8988T (cell line): ENCODE measurements around the gene MUCL1.
"Not testable (repeated sequence)": the region's sequence is repeated elsewhere in the genome, so short reads cannot be mapped to it uniquely, and the experiment has no call there.

Experiments
- DNase-seq: peaks from one replicate; pipeline ENCODE4 v3.0.0; 2011

Gene MUCL1

GRCh38 chr12:54853933-54854538, at the start of gene MUCL1:
MUCL1 (plus strand) TSS chr12:54854516; CDS start chr12:54854583, 67 bp downstream.
- no peak for DNase-seq

- no peak for DNase-seq
These were observed 32.6 kb upstream of the MUCL1 start for GRCh38 chr12:54821676-54822075.

GRCh38 chr12:54824402-54824801, 29.9 kb upstream of the MUCL1 start:
- no peak for DNase-seq

GRCh38 chr12:54829511-54829910, 24.8 kb upstream of the MUCL1 start:
- no peak for DNase-seq

GRCh38 chr12:54830199-54830598, 24.1 kb upstream of the MUCL1 start:
- DNase-seq: no peak

- DNase-seq: no peak
These were observed 22.7 kb upstream of the MUCL1 start for GRCh38 chr12:54831631-54832030.

GRCh38 chr12:54840244-54840865, 14.0 kb upstream of the MUCL1 start:
- no peak for DNase-seq

- no peak for DNase-seq
These were observed 3.1 kb downstream of the MUCL1 start for GRCh38 chr12:54857406-54857805.

- DNase-seq: no peak
These were observed 4.2 kb downstream of the MUCL1 start for GRCh38 chr12:54858562-54858961.

- no peak for DNase-seq
These were observed 5.2 kb downstream of the MUCL1 start for GRCh38 chr12:54859502-54859901.

- DNase-seq: no peak
These were observed 7.6 kb downstream of the MUCL1 start for GRCh38 chr12:54861927-54862326.

GRCh38 chr12:54863948-54864618, 9.8 kb downstream of the MUCL1 start:
- no peak for DNase-seq

GRCh38 chr12:54865683-54866324, 11.5 kb downstream of the MUCL1 start:
- DNase-seq: no peak

GRCh38 chr12:54868690-54869089, 14.4 kb downstream of the MUCL1 start:
- DNase-seq: no peak

GRCh38 chr12:54870048-54870447, 15.7 kb downstream of the MUCL1 start:
- no peak for DNase-seq

GRCh38 chr12:54870617-54871016, 16.3 kb downstream of the MUCL1 start:
- no peak for DNase-seq

- DNase-seq: no peak
These were observed 24.8 kb downstream of the MUCL1 start for GRCh38 chr12:54879150-54879549.

GRCh38 chr12:54879579-54879978, 25.3 kb downstream of the MUCL1 start:
- no peak for DNase-seq

- DNase-seq: no peak
These were observed 27.8 kb downstream of the MUCL1 start for GRCh38 chr12:54882079-54882478.

- not testable (repeated sequence) for DNase-seq
These were observed 28.3 kb downstream of the MUCL1 start for GRCh38 chr12:54882597-54882996.

- DNase-seq: not testable (repeated sequence)
These were observed 34.1 kb downstream of the MUCL1 start for GRCh38 chr12:54888428-54888827.

- no peak for DNase-seq
These were observed 36.0 kb downstream of the MUCL1 start for GRCh38 chr12:54890339-54890738.

GRCh38 chr12:54891717-54892478, 37.6 kb downstream of the MUCL1 start:
- DNase-seq: no peak
